ENCODE data around the gene STPG2. TPM values are rescaled to one million over a fixed set of nuclear protein-coding genes. Genes with fewer than 3 reads are reported as not detected.

Gene STPG2
- total and polyA plus RNA-seq, 5 experiments from 2014 or later, result 0.09 to 0.47 (median 0.10) TPM; not detected in 2

DNA sequence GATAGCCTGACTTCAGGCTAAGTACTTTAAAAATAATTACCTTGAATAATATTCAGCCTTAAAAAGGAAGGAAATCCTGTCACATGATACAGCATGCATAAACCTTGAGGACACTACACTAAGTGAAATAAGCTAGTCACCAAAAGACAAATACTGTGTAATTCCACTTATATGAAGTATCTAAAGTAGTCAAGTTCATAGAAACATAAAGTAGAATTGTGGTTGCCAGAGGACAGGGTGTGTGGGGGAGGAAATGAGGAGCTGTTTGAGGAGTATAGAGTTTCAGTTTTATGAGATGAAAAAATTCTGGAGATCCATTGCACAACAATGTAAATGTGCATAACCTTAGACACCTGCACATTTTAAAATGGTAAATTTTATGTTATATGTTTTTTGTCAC lies 5.6 kb upstream of the STPG2 start:
- Mint-ChIP-seq H3K36me3 (no peaks in the 10 kb centered on the region), H3K9me3 (no peaks in the 10 kb centered on the region), H3K4me3 (no peak overlapping the region), H3K4me1 (peaks cover 2 to 24% (median 9%) of the 10 kb centered on the region in 4 donors), H3K27ac (no peak overlapping the region), H3K27me3 (peaks cover 0 to 3% (median 1%) of the 10 kb centered on the region in 5 donors)
- ATAC-seq (no peak), DNase-seq (no peak)
- POLR2A ChIA-PET, result no interaction called here

DNA sequence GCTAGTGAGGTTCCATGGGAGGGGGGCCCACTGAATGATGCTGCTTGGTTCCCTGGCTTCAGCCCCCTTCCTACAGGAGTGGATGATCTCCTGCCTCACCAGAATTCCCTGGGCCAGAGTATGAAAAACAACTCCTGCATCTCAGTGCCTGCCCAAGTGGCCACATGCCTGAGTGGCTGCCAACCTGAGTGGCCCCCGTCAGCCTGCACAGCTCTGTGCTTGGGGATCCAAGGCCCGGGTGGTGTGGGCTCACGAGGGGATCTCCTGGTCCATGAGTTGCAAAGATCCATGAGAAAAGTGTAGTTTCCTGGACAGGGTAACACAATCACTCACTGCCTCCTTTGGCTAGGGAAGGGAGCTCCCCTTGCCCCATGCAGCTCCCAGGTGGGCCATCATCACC lies 17.1 kb downstream of the STPG2 start:
- peaks cover 0 to 34% (median 27%) of the 10 kb centered on the region in 3 donors for H3K36me3 Mint-ChIP-seq
- ATAC-seq, result no peak
- H3K9me3 Mint-ChIP-seq, result peaks cover 11 to 39% (median 24%) of the 10 kb centered on the region in 9 donors
- POLR2A ChIA-PET, result no interaction called here
- H3K27me3 Mint-ChIP-seq, result peaks cover 0 to 18% (median 8%) of the 10 kb centered on the region in 5 donors
- DNase-seq, result no peak
- H3K4me3 Mint-ChIP-seq, result no peak overlapping the region
- no peak overlapping the region for H3K27ac Mint-ChIP-seq
- no peaks in the 10 kb centered on the region for H3K4me1 Mint-ChIP-seq

GRCh38 chr4:98125585-98125984 lies 17.7 kb downstream of the STPG2 start:
- peaks cover 0 to 31% (median 27%) of the 10 kb centered on the region in 3 donors for H3K36me3 Mint-ChIP-seq
- H3K4me1 Mint-ChIP-seq, result no peaks in the 10 kb centered on the region
- POLR2A ChIA-PET, result no interaction called here
- ATAC-seq (no peak), DNase-seq (no peak)
- H3K9me3 Mint-ChIP-seq, result peaks cover 11 to 44% (median 25%) of the 10 kb centered on the region in 9 donors
- no peak overlapping the region for H3K27ac Mint-ChIP-seq
- H3K4me3 Mint-ChIP-seq, result no peak overlapping the region
- H3K27me3 Mint-ChIP-seq, result peaks cover 0 to 12% (median 5%) of the 10 kb centered on the region in 5 donors

DNA sequence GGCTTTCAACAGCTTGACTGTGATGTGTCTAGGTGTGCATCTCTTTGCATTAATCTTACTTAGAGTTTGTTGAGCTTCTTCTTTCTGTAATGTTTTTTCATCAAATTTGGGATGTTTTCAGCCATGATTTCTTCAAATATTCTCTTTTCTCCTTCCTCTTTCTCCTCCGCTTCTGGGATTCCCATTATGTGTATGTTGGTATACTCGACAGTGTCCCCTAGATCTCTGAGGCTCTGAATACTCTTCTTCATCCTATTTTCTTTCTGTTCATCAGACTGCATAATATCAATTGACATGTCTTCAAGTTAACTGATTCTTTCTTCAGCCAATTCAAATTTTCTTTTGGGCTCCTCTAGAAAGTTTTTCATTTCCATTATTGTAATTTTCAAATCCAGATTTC lies 25.9 kb downstream of the STPG2 start:
- Mint-ChIP-seq H3K27ac (no peak overlapping the region), H3K9me3 (peaks cover 13 to 60% (median 36%) of the 10 kb centered on the region in 9 donors), H3K4me3 (no peak overlapping the region), H3K27me3 (peaks cover 0 to 2% (median 0%) of the 10 kb centered on the region in 5 donors), H3K36me3 (peaks cover 0 to 23% (median 16%) of the 10 kb centered on the region in 3 donors), H3K4me1 (no peaks in the 10 kb centered on the region)
- POLR2A ChIA-PET, result no interaction called here
- ATAC-seq, result no peak
- no peak for DNase-seq

- H3K4me3 Mint-ChIP-seq, result no peak overlapping the region
- H3K27ac Mint-ChIP-seq, result no peak overlapping the region
- ATAC-seq (no peak), DNase-seq (peak in 1 of 10 donors; percentile 1)
- H3K9me3 Mint-ChIP-seq, result peaks cover 6 to 17% (median 10%) of the 10 kb centered on the region in 9 donors
- no peaks in the 10 kb centered on the region for H3K4me1 Mint-ChIP-seq
- H3K27me3 Mint-ChIP-seq, result peaks cover 0 to 4% (median 0%) of the 10 kb centered on the region in 5 donors
- POLR2A ChIA-PET, result interaction anchor here (0.6 to 0.7 kb wide), 2 partner anchors 773 to 817 kb away, joined by 3 read pairs; no protein-coding TSS in a partner anchor
- H3K36me3 Mint-ChIP-seq, result peaks cover 0 to 8% (median 6%) of the 10 kb centered on the region in 3 donors
Measured at GRCh38 chr4:98113012-98113411, 30.3 kb downstream of the STPG2 start.

- Mint-ChIP-seq H3K36me3 (no peaks in the 10 kb centered on the region), H3K27ac (no peak overlapping the region), H3K27me3 (peaks cover 0 to 4% (median 0%) of the 10 kb centered on the region in 5 donors)
Measured at GRCh38 chr4:98110929-98111328, 32.3 kb downstream of the STPG2 start.

GRCh38 chr4:98110214-98110613 lies 33.1 kb downstream of the STPG2 start:
- H3K4me3 Mint-ChIP-seq, result no peak overlapping the region
- H3K27ac Mint-ChIP-seq, result no peak overlapping the region
- H3K4me1 Mint-ChIP-seq, result no peaks in the 10 kb centered on the region
- no peak for ATAC-seq
- H3K27me3 Mint-ChIP-seq, result peaks cover 0 to 4% (median 0%) of the 10 kb centered on the region in 5 donors
- no peaks in the 10 kb centered on the region for H3K36me3 Mint-ChIP-seq
- no peaks in the 10 kb centered on the region for H3K9me3 Mint-ChIP-seq
- no peak for DNase-seq
- POLR2A ChIA-PET, result no interaction called here

More at GRCh38 chr4:98110929-98111328, 32.3 kb downstream of the STPG2 start:
- ATAC-seq, result no peak
- Mint-ChIP-seq H3K4me3 (no peak overlapping the region), H3K9me3 (no peaks in the 10 kb centered on the region), H3K4me1 (no peaks in the 10 kb centered on the region)
- DNase-seq, result no peak
- POLR2A ChIA-PET, result no interaction called here

GRCh38 chr4:98102660-98103059 lies 40.6 kb downstream of the STPG2 start:
- H3K27me3 Mint-ChIP-seq, result peaks cover 3 to 9% (median 4%) of the 10 kb centered on the region in 5 donors
- no peak for DNase-seq
- H3K4me1 Mint-ChIP-seq, result no peaks in the 10 kb centered on the region
- H3K4me3 Mint-ChIP-seq, result no peak overlapping the region
- POLR2A ChIA-PET, result no interaction called here
- H3K36me3 Mint-ChIP-seq, result peaks cover 0 to 5% (median 0%) of the 10 kb centered on the region in 3 donors
- no peaks in the 10 kb centered on the region for H3K9me3 Mint-ChIP-seq
- ATAC-seq, result no peak
- H3K27ac Mint-ChIP-seq, result no peak overlapping the region

GRCh38 chr4:98101988-98102387 lies 41.3 kb downstream of the STPG2 start:
- DNase-seq (no peak), ATAC-seq (no peak)
- no peaks in the 10 kb centered on the region for H3K4me1 Mint-ChIP-seq
- H3K36me3 Mint-ChIP-seq, result peaks cover 0 to 5% (median 0%) of the 10 kb centered on the region in 3 donors
- POLR2A ChIA-PET, result no interaction called here
- H3K9me3 Mint-ChIP-seq, result no peaks in the 10 kb centered on the region
- H3K4me3 Mint-ChIP-seq, result no peak overlapping the region
- H3K27me3 Mint-ChIP-seq, result peaks cover 3 to 9% (median 4%) of the 10 kb centered on the region in 5 donors
- H3K27ac Mint-ChIP-seq, result no peak overlapping the region

- no peak for DNase-seq
- POLR2A ChIA-PET, result no interaction called here
- Mint-ChIP-seq H3K27me3 (peaks cover 2 to 6% (median 4%) of the 10 kb centered on the region in 5 donors), H3K27ac (no peak overlapping the region), H3K36me3 (peaks cover 0 to 12% (median 4%) of the 10 kb centered on the region in 3 donors), H3K4me1 (no peaks in the 10 kb centered on the region), H3K9me3 (peaks cover 0 to 14% (median 4%) of the 10 kb centered on the region in 9 donors), H3K4me3 (no peak overlapping the region)
- ATAC-seq, result no peak
Measured at GRCh38 chr4:98098764-98099163, 44.5 kb downstream of the STPG2 start.

GRCh38 chr4:98094118-98094517 lies 49.2 kb downstream of the STPG2 start:
- H3K27ac Mint-ChIP-seq, result no peak overlapping the region
- H3K4me1 Mint-ChIP-seq, result no peaks in the 10 kb centered on the region
- H3K4me3 Mint-ChIP-seq, result no peak overlapping the region
- DNase-seq, result no peak
- peaks cover 0 to 8% (median 4%) of the 10 kb centered on the region in 3 donors for H3K36me3 Mint-ChIP-seq
- ATAC-seq, result no peak
- POLR2A ChIA-PET, result no interaction called here
- peaks cover 5 to 12% (median 8%) of the 10 kb centered on the region in 5 donors for H3K27me3 Mint-ChIP-seq
- H3K9me3 Mint-ChIP-seq, result peaks cover 0 to 14% (median 4%) of the 10 kb centered on the region in 9 donors

DNA sequence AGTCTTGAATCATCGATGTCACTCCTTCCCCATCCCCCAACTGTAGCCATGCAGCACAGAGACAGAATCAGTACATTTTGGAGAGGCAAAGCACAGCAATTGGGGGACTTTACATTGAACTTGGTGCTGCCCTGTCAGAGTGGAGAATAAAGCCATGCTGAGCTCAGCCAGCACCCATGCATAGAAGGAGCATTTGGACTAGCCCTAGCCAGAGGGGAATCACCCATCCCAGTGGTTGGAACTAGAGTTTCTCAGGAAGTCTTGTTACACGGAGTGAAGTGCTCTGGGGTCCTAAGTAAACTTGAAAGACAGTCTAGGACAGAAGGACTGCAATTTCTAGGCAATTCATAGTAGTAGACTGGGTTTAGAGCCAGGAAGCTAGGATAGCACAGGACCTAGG lies 49.6 kb downstream of the STPG2 start:
- DNase-seq, result no peak
- H3K4me1 Mint-ChIP-seq, result no peaks in the 10 kb centered on the region
- peaks cover 0 to 8% (median 4%) of the 10 kb centered on the region in 3 donors for H3K36me3 Mint-ChIP-seq
- no peak for ATAC-seq
- no peak overlapping the region for H3K27ac Mint-ChIP-seq
- no peak overlapping the region for H3K4me3 Mint-ChIP-seq
- POLR2A ChIA-PET, result no interaction called here
- peaks cover 0 to 14% (median 4%) of the 10 kb centered on the region in 9 donors for H3K9me3 Mint-ChIP-seq
- peaks cover 5 to 12% (median 8%) of the 10 kb centered on the region in 5 donors for H3K27me3 Mint-ChIP-seq

DNA sequence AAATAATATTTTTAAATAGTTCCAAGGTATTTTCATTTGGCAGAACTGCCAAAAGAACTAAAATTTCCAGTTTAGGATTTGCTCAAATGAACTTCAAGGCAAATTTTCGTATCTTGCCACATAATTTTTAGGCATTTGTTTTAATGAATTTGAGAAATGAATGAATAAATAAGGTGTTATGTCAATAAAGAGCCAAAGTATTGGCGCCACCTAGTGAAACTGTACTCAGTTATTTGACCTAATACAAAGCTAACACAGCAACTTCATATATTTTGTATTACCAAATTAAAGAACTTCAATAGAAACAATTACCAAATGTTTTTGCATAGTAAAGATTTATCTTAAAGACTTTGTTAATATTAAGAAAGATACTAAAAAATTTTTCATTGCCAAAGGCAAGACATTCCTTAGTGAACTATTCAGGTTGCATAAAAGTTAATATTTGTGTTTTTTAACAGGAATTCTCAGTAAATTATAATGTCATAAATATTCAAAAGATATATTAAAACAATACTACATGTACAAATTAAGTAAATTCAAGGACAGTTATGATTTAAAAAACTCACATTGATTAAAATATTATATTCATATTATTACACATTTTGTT lies 50.3 kb downstream of the STPG2 start:
- Mint-ChIP-seq H3K36me3 (peaks cover 0 to 8% (median 4%) of the 10 kb centered on the region in 3 donors), H3K27ac (no peak overlapping the region), H3K9me3 (peaks cover 0 to 14% (median 4%) of the 10 kb centered on the region in 9 donors), H3K4me3 (no peak overlapping the region), H3K4me1 (no peaks in the 10 kb centered on the region), H3K27me3 (peaks cover 5 to 12% (median 8%) of the 10 kb centered on the region in 5 donors)
- no peak for ATAC-seq
- DNase-seq, result no peak
- POLR2A ChIA-PET, result no interaction called here

Data from naive thymus-derived CD8-positive, alpha-beta T cell (primary cell).